ENCODE results near the gene ZER1.
A peak's percentile ranks its signal among the peaks of the same experiment; 100 is the strongest.
"Not testable (repeated sequence)": the region's sequence is repeated elsewhere in the genome, so short reads cannot be mapped to it uniquely, and the experiment has no call there.

ZER1 gene

GRCh38 chr9:128805661-128806060, 33.9 kb upstream of the ZER1 start:
- no peaks in the 10 kb centered on the region for H3K27me3 ChIP-seq (ENCODE audit: control insufficient read depth, insufficient read depth, low read length)
- no peak overlapping the region for H3K27ac ChIP-seq (ENCODE audit: low read depth, low read length)
- H3K4me3 ChIP-seq (ENCODE audit: low read length): no peak overlapping the region
- no peak overlapping the region for H3K9ac ChIP-seq (ENCODE audit: low read length)
- H3K4me1 ChIP-seq (ENCODE audit: control insufficient read depth, insufficient read depth, low read length): no peaks in the 10 kb centered on the region
- peaks cover 34% of the 10 kb centered on the region for H3K36me3 ChIP-seq (ENCODE audit: control insufficient read depth, insufficient read depth, low read length)

GRCh38 chr9:128802482-128802881, 30.8 kb upstream of the ZER1 start:
- Histone ChIP-seq H3K36me3 (ENCODE audit: control insufficient read depth, insufficient read depth, low read length) (peaks cover 44% of the 10 kb centered on the region), H3K9ac (ENCODE audit: low read length) (no peak overlapping the region), H3K27me3 (ENCODE audit: control insufficient read depth, insufficient read depth, low read length) (no peaks in the 10 kb centered on the region), H3K27ac (ENCODE audit: low read depth, low read length) (no peak overlapping the region), H3K4me3 (ENCODE audit: low read length) (no peak overlapping the region), H3K4me1 (ENCODE audit: control insufficient read depth, insufficient read depth, low read length) (no peaks in the 10 kb centered on the region)

DNA sequence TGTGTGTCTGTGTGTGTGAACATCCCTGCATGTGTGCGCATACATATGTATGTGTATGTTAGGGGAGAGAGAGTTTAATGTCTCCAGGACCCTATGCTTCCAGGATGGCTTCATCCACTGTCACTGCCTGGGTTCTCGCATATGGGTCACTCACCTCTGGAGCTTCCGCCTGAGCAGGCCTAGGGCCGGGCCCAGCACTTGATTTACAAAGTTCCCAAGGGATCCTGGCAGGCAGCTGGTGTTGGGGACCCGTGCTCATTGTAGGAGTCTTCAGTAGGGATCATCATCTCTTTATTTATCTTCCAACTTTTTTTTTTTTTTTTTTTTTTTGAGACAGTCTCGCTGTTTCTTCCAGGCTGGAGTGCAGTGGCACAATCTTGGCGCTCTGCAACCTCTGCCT, 28.3 kb upstream of the ZER1 start:
- Histone ChIP-seq H3K9ac (ENCODE audit: low read length) (no peak overlapping the region), H3K27me3 (ENCODE audit: control insufficient read depth, insufficient read depth, low read length) (no peaks in the 10 kb centered on the region), H3K4me1 (ENCODE audit: control insufficient read depth, insufficient read depth, low read length) (no peaks in the 10 kb centered on the region), H3K36me3 (ENCODE audit: control insufficient read depth, insufficient read depth, low read length) (peaks cover 30% of the 10 kb centered on the region), H3K4me3 (ENCODE audit: low read length) (no peak overlapping the region), H3K27ac (ENCODE audit: low read depth, low read length) (no peak overlapping the region)

DNA sequence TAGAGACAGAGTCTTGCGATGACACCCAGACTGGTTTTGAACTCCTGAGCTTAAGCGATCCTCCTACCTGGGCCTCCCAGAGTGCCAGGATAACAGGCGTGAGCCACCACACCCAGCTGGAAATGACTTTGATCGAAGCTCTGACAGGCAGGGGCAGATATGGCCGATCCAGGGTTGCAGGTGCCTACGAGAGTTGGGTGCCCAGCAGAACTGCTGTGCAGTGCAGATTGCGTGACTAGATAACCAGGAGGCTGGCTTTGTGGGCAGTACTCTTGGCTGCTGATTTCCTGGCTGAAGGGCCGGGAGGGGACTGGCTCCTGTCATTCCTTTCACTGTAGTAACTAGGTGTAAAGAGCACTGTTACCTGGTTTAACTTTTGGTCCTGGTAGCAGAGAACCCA, 27.2 kb upstream of the ZER1 start:
- Histone ChIP-seq H3K9ac (ENCODE audit: low read length) (no peak overlapping the region), H3K4me3 (ENCODE audit: low read length) (no peak overlapping the region), H3K27me3 (ENCODE audit: control insufficient read depth, insufficient read depth, low read length) (no peaks in the 10 kb centered on the region), H3K27ac (ENCODE audit: low read depth, low read length) (no peak overlapping the region), H3K4me1 (ENCODE audit: control insufficient read depth, insufficient read depth, low read length) (no peaks in the 10 kb centered on the region), H3K36me3 (ENCODE audit: control insufficient read depth, insufficient read depth, low read length) (peaks cover 31% of the 10 kb centered on the region)

GRCh38 chr9:128794961-128795360, 23.2 kb upstream of the ZER1 start:
- not testable (repeated sequence) for H3K4me3 ChIP-seq (ENCODE audit: low read length); H3K9ac ChIP-seq (ENCODE audit: low read length); H3K4me1 ChIP-seq (ENCODE audit: control insufficient read depth, insufficient read depth, low read length); H3K27ac ChIP-seq (ENCODE audit: low read depth, low read length); H3K27me3 ChIP-seq (ENCODE audit: control insufficient read depth, insufficient read depth, low read length)
- peaks cover 41% of the 10 kb centered on the region for H3K36me3 ChIP-seq (ENCODE audit: control insufficient read depth, insufficient read depth, low read length)

DNA sequence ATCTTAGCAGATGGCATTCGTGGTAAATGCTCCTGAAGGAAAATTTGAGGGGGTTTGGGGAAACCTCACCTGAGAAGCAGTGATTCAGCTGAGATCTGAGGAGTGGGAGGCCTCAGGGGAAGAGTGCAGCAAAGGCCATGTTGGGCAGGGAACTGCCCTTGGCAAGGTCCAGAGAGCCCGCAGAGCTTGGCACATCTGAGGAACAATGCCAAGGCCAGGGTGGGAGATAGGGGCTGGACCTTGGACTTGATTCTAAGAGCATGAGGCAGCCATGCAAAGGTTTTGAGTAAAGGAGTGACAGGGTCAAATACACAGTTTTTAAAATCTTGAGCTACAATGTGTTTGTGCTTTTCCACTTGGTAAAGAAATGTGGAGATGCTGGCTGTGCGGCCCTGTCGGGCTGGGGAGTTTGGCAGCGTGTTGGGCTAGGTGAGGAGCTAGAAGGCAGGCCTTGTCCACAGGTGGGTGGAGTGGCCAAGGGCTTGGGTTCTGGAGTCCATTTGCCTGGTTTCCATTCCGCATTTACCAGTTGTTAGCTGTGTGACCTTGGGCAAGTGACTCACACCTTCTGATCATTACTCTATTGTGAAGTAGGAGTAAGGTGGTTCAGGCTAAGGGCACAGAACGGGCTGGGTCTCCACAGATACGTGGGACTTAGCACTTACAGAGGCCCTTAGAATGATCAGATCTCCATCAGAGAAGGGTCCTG, 21.4 kb upstream of the ZER1 start:
- H3K4me1 ChIP-seq (ENCODE audit: control insufficient read depth, insufficient read depth, low read length): peaks cover under 1% of the 10 kb centered on the region
- peaks cover 31% of the 10 kb centered on the region for H3K36me3 ChIP-seq (ENCODE audit: control insufficient read depth, insufficient read depth, low read length)
- no peak overlapping the region for H3K27ac ChIP-seq (ENCODE audit: low read depth, low read length)
- no peak overlapping the region for H3K9ac ChIP-seq (ENCODE audit: low read length)
- no peak overlapping the region for H3K4me3 ChIP-seq (ENCODE audit: low read length)
- no peaks in the 10 kb centered on the region for H3K27me3 ChIP-seq (ENCODE audit: control insufficient read depth, insufficient read depth, low read length)

DNA sequence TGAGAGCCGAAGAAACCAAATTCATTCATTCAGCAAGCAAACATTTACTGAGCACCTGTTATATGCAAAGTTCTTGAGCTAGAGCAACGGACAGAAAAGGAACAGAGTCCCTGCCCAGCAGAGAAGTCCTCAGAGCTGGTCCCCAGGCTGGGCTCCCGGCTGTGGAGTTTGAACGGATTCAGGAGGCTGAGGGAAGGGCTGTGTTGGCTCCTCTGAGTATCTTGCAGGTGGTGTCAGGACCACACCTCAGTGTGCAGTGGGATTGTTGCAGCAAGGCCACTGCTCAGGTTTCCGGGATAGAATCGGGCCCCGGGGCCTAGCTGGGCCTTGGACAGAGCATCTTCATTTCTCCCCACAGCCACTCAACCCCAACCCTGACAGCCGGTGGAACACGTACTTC, 20.4 kb upstream of the ZER1 start:
- Histone ChIP-seq H3K9ac (ENCODE audit: low read length) (no peak overlapping the region), H3K4me3 (ENCODE audit: low read length) (no peak overlapping the region), H3K27me3 (ENCODE audit: control insufficient read depth, insufficient read depth, low read length) (no peaks in the 10 kb centered on the region), H3K4me1 (ENCODE audit: control insufficient read depth, insufficient read depth, low read length) (peaks cover 5% of the 10 kb centered on the region), H3K27ac (ENCODE audit: low read depth, low read length) (no peak overlapping the region), H3K36me3 (ENCODE audit: control insufficient read depth, insufficient read depth, low read length) (peaks cover 30% of the 10 kb centered on the region)

- Histone ChIP-seq H3K27ac (ENCODE audit: low read depth, low read length) (no peak overlapping the region), H3K4me3 (ENCODE audit: low read length) (no peak overlapping the region), H3K36me3 (ENCODE audit: control insufficient read depth, insufficient read depth, low read length) (peaks cover 30% of the 10 kb centered on the region), H3K9ac (ENCODE audit: low read length) (no peak overlapping the region), H3K27me3 (ENCODE audit: control insufficient read depth, insufficient read depth, low read length) (no peaks in the 10 kb centered on the region), H3K4me1 (ENCODE audit: control insufficient read depth, insufficient read depth, low read length) (peaks cover 5% of the 10 kb centered on the region)
Measured at GRCh38 chr9:128790536-128790935, 18.8 kb upstream of the ZER1 start.

- peaks cover 26% of the 10 kb centered on the region for H3K36me3 ChIP-seq (ENCODE audit: control insufficient read depth, insufficient read depth, low read length)
- peak overlapping the region; percentile 97 for H3K4me3 ChIP-seq (ENCODE audit: low read length)
- no peaks in the 10 kb centered on the region for H3K27me3 ChIP-seq (ENCODE audit: control insufficient read depth, insufficient read depth, low read length)
- peaks cover 5% of the 10 kb centered on the region for H3K4me1 ChIP-seq (ENCODE audit: control insufficient read depth, insufficient read depth, low read length)
- no peak overlapping the region for H3K9ac ChIP-seq (ENCODE audit: low read length)
- H3K27ac ChIP-seq (ENCODE audit: low read depth, low read length): no peak overlapping the region
Measured at GRCh38 chr9:128788445-128788844, 16.7 kb upstream of the ZER1 start.

- no peak overlapping the region for H3K9ac ChIP-seq (ENCODE audit: low read length)
Measured at GRCh38 chr9:128787659-128788058, 15.9 kb upstream of the ZER1 start.

GRCh38 chr9:128786681-128787601, 15.2 kb upstream of the ZER1 start, which contains the start of gene TBC1D13:
TBC1D13 (plus strand) TSS chr9:128787253; CDS start chr9:128787354, 101 bp downstream.
- Histone ChIP-seq H3K9ac (ENCODE audit: low read length) (peak within 1 kb of the TSS; percentile 75), H3K4me1 (ENCODE audit: control insufficient read depth, insufficient read depth, low read length) (peaks cover 5% of the 10 kb centered on the region), H3K4me3 (ENCODE audit: low read length) (peak within 1 kb of the TSS; percentile 97), H3K36me3 (ENCODE audit: control insufficient read depth, insufficient read depth, low read length) (peaks cover 15% of the 10 kb centered on the region), H3K27ac (ENCODE audit: low read depth, low read length) (peak within 1 kb of the TSS; percentile 64), H3K27me3 (ENCODE audit: control insufficient read depth, insufficient read depth, low read length) (no peaks in the 10 kb centered on the region)

More at GRCh38 chr9:128787659-128788058, 15.9 kb upstream of the ZER1 start:
- H3K4me1 ChIP-seq (ENCODE audit: control insufficient read depth, insufficient read depth, low read length): peaks cover 5% of the 10 kb centered on the region
- peak overlapping the region; percentile 64 for H3K27ac ChIP-seq (ENCODE audit: low read depth, low read length)
- H3K27me3 ChIP-seq (ENCODE audit: control insufficient read depth, insufficient read depth, low read length): no peaks in the 10 kb centered on the region
- H3K4me3 ChIP-seq (ENCODE audit: low read length): peak overlapping the region; percentile 97
- peaks cover 21% of the 10 kb centered on the region for H3K36me3 ChIP-seq (ENCODE audit: control insufficient read depth, insufficient read depth, low read length)

GRCh38 chr9:128785427-128785826, 13.7 kb upstream of the ZER1 start:
- H3K9ac ChIP-seq (ENCODE audit: low read length): no peak overlapping the region
- peaks cover 5% of the 10 kb centered on the region for H3K4me1 ChIP-seq (ENCODE audit: control insufficient read depth, insufficient read depth, low read length)

More at GRCh38 chr9:128785427-128785826, 13.7 kb upstream of the ZER1 start:
- no peak overlapping the region for H3K4me3 ChIP-seq (ENCODE audit: low read length)
- no peaks in the 10 kb centered on the region for H3K27me3 ChIP-seq (ENCODE audit: control insufficient read depth, insufficient read depth, low read length)
- no peak overlapping the region for H3K27ac ChIP-seq (ENCODE audit: low read depth, low read length)
- peaks cover 2% of the 10 kb centered on the region for H3K36me3 ChIP-seq (ENCODE audit: control insufficient read depth, insufficient read depth, low read length)

All from rectal smooth muscle tissue (tissue), 1 donor.